Naive B cell (primary cell): Measurements from ENCODE around the gene UNC5B. TPM values are rescaled to one million over a fixed set of nuclear protein-coding genes. Genes with fewer than 3 reads are reported as not detected.

Source experiments
- ATAC-seq, 2 donors: fragments of 150-1000 bp; cut with Tn5 transposase; 2 replicates each; pipeline ENCODE4 v1.10.0; 2021; ENCODE audit warnings: low read depth in 2 of 2, mild to moderate bottlenecking in 2 of 2, moderate library complexity in 2 of 2
- DNase-seq: peaks from one replicate; pipeline ENCODE4 v3.0.0; 2022
- H3K27ac Mint-ChIP-seq, 6 donors: one replicate each; pipeline ENCODE4 v1.8.0; 2020 to 2022; ENCODE audit warnings: mild to moderate bottlenecking in 6 of 6, mixed read lengths in 6 of 6, moderate library complexity in 5 of 6, inconsistent platforms in 2 of 6
- H3K27me3 Mint-ChIP-seq, 3 donors: one replicate each; pipeline ENCODE4 v1.8.0; 2021 to 2022; ENCODE audit warnings: mixed read lengths in 3 of 3, mild to moderate bottlenecking in 1 of 3
- H3K36me3 Mint-ChIP-seq, 2 donors: one replicate each; pipeline ENCODE4 v1.8.0; 2020 to 2022; ENCODE audit warnings: mixed read lengths in 2 of 2, inconsistent platforms in 1 of 2, mild to moderate bottlenecking in 1 of 2
- H3K4me1 Mint-ChIP-seq, 3 donors: one replicate each; pipeline ENCODE4 v1.8.0; 2020 to 2022; ENCODE audit warnings: mixed read lengths in 3 of 3, inconsistent platforms in 1 of 3, mild to moderate bottlenecking in 1 of 3, moderate library complexity in 1 of 3
- H3K4me3 Mint-ChIP-seq, 8 donors: one replicate each; pipeline ENCODE4 v1.8.0; 2020 to 2022; ENCODE audit warnings: mild to moderate bottlenecking in 8 of 8, mixed read lengths in 8 of 8, moderate library complexity in 8 of 8, inconsistent platforms in 2 of 8
- H3K9me3 Mint-ChIP-seq, 7 donors: one replicate each; pipeline ENCODE4 v1.8.0; 2020 to 2022; ENCODE audit warnings: mixed read lengths in 7 of 7, mild to moderate bottlenecking in 5 of 7, inconsistent platforms in 2 of 7, moderate library complexity in 1 of 7
- polyA plus RNA-seq, 6 donors: library from polyadenylated mRNA; unstranded; fragments of 300-500 nt; fragmentation: Illumina TruSeq; gene quantifications; one replicate each; pipeline ENCODE4 v1.2.3, GENCODE V29; 2021; ENCODE audit warnings: low read depth in 6 of 6

The UNC5B gene
- polyA plus RNA-seq, 6 donors from 2014 or later: not detected

- Mint-ChIP-seq H3K36me3 (no peaks in the 10 kb centered on the region), H3K9me3 (no peaks in the 10 kb centered on the region), H3K27me3 (peaks cover 0 to 42% (median 9%) of the 10 kb centered on the region in 3 donors), H3K27ac (no peak overlapping the region), H3K4me3 (no peak overlapping the region), H3K4me1 (no peaks in the 10 kb centered on the region)
- DNase-seq: no peak
- no peak for ATAC-seq
Observed at GRCh38 chr10:71233482-71233892, 21.1 kb downstream of the UNC5B start.

GRCh38 chr10:71234004-71234894, 21.9 kb downstream of the UNC5B start:
- no peak for DNase-seq

GRCh38 chr10:71234970-71235685, 22.8 kb downstream of the UNC5B start:
- Mint-ChIP-seq H3K9me3 (no peaks in the 10 kb centered on the region), H3K27ac (no peak overlapping the region), H3K36me3 (no peaks in the 10 kb centered on the region), H3K4me1 (peaks cover 0 to 2% (median under 1%) of the 10 kb centered on the region in 3 donors), H3K27me3 (peaks cover 0 to 39% (median 10%) of the 10 kb centered on the region in 3 donors), H3K4me3 (no peak overlapping the region)
- ATAC-seq (no peak), DNase-seq (no peak)

More at GRCh38 chr10:71234004-71234894, 21.9 kb downstream of the UNC5B start:
- Mint-ChIP-seq H3K27ac (peak overlapping the region in 1 of 6 donors; percentile 21), H3K27me3 (peaks cover 0 to 42% (median 9%) of the 10 kb centered on the region in 3 donors), H3K36me3 (no peaks in the 10 kb centered on the region), H3K4me1 (no peaks in the 10 kb centered on the region), H3K4me3 (no peak overlapping the region), H3K9me3 (no peaks in the 10 kb centered on the region)
- ATAC-seq: no peak

- peaks cover 0 to 46% (median 16%) of the 10 kb centered on the region in 3 donors for H3K27me3 Mint-ChIP-seq
- ATAC-seq (no peak), DNase-seq (no peak)
- H3K36me3 Mint-ChIP-seq: no peaks in the 10 kb centered on the region
- H3K27ac Mint-ChIP-seq: no peak overlapping the region
- H3K4me3 Mint-ChIP-seq: no peak overlapping the region
- peaks cover 4 to 9% (median 8%) of the 10 kb centered on the region in 3 donors for H3K4me1 Mint-ChIP-seq
- no peaks in the 10 kb centered on the region for H3K9me3 Mint-ChIP-seq
Observed at GRCh38 chr10:71235808-71236207, 23.4 kb downstream of the UNC5B start.

GRCh38 chr10:71236286-71236685, 23.9 kb downstream of the UNC5B start:
- Mint-ChIP-seq H3K4me3 (no peak overlapping the region), H3K4me1 (peaks cover 7 to 14% (median 12%) of the 10 kb centered on the region in 3 donors), H3K9me3 (no peaks in the 10 kb centered on the region), H3K27ac (no peak overlapping the region), H3K36me3 (no peaks in the 10 kb centered on the region), H3K27me3 (peaks cover 0 to 50% (median 18%) of the 10 kb centered on the region in 3 donors)
- DNase-seq (no peak), ATAC-seq (no peak)

GRCh38 chr10:71236822-71237682, 24.7 kb downstream of the UNC5B start:
- Mint-ChIP-seq H3K36me3 (no peaks in the 10 kb centered on the region), H3K4me1 (peaks cover 7 to 16% (median 15%) of the 10 kb centered on the region in 3 donors), H3K4me3 (no peak overlapping the region), H3K27ac (peak overlapping the region in 2 of 6 donors; percentile 22 to 69), H3K27me3 (peaks cover 1 to 51% (median 15%) of the 10 kb centered on the region in 3 donors), H3K9me3 (no peaks in the 10 kb centered on the region)
- ATAC-seq (no peak), DNase-seq (no peak)

GRCh38 chr10:71237843-71238623, 25.7 kb downstream of the UNC5B start:
- Mint-ChIP-seq H3K27ac (peak overlapping the region in 1 of 6 donors; percentile 33), H3K4me1 (peaks cover 7 to 16% (median 15%) of the 10 kb centered on the region in 3 donors), H3K27me3 (peaks cover 5 to 56% (median 9%) of the 10 kb centered on the region in 3 donors), H3K36me3 (no peaks in the 10 kb centered on the region), H3K4me3 (no peak overlapping the region), H3K9me3 (no peaks in the 10 kb centered on the region)
- DNase-seq: no peak
- ATAC-seq: no peak

- no peak for DNase-seq
- no peak overlapping the region for H3K4me3 Mint-ChIP-seq
- ATAC-seq: no peak
- H3K9me3 Mint-ChIP-seq: no peaks in the 10 kb centered on the region
- H3K27me3 Mint-ChIP-seq: peaks cover 5 to 53% (median 9%) of the 10 kb centered on the region in 3 donors
- H3K4me1 Mint-ChIP-seq: peaks cover 7 to 16% (median 15%) of the 10 kb centered on the region in 3 donors
- H3K27ac Mint-ChIP-seq: peak overlapping the region in 2 of 6 donors; percentile 9 to 33
- no peaks in the 10 kb centered on the region for H3K36me3 Mint-ChIP-seq
Observed at GRCh38 chr10:71238626-71239025, 26.3 kb downstream of the UNC5B start.

GRCh38 chr10:71239131-71239915, 27.0 kb downstream of the UNC5B start:
- ATAC-seq (no peak), DNase-seq (no peak)
- no peak overlapping the region for H3K4me3 Mint-ChIP-seq
- H3K9me3 Mint-ChIP-seq: no peaks in the 10 kb centered on the region
- H3K27me3 Mint-ChIP-seq: peaks cover 6 to 57% (median 14%) of the 10 kb centered on the region in 3 donors
- no peaks in the 10 kb centered on the region for H3K36me3 Mint-ChIP-seq
- peaks cover 7 to 16% (median 15%) of the 10 kb centered on the region in 3 donors for H3K4me1 Mint-ChIP-seq
- H3K27ac Mint-ChIP-seq: no peak overlapping the region

- Mint-ChIP-seq H3K36me3 (no peaks in the 10 kb centered on the region), H3K4me3 (no peak overlapping the region), H3K4me1 (peaks cover 12 to 16% (median 15%) of the 10 kb centered on the region in 3 donors), H3K27ac (peak overlapping the region in 1 of 6 donors; percentile 83), H3K9me3 (no peaks in the 10 kb centered on the region), H3K27me3 (peaks cover 13 to 61% (median 22%) of the 10 kb centered on the region in 3 donors)
- no peak for ATAC-seq
- no peak for DNase-seq
Observed at GRCh38 chr10:71239946-71240795, 27.8 kb downstream of the UNC5B start.
